SK-N-SH (cell line): ENCODE data around the gene CCDC27. TPM values are rescaled to one million over a fixed set of nuclear protein-coding genes. Genes with fewer than 3 reads are reported as not detected.
A peak's percentile ranks its signal among the peaks of the same experiment; 100 is the strongest.

Source experiments
- CTCF ChIA-PET: fragments of 300-600, 350-600 bp; formaldehyde crosslinking; extraction: SDS; loops from one replicate; lab custom pipeline; 2021; lab: Yijun Ruan, JAX
- POLR2A ChIA-PET: fragments of 350-600 bp; sonication (Branson Sonifier 250); formaldehyde crosslinking; extraction: SDS; loops from one replicate; lab custom pipeline; 2020; ENCODE audit warnings: antibody characterized with exemption, inconsistent platforms; lab: Yijun Ruan, JAX
- DNase-seq: peaks from one replicate; pipeline ENCODE4 v3.0.0; 2012
- H2AFZ ChIP-seq: fragments of 200-600 bp; sonication (generic); 2 replicates; pipeline ENCODE4 v1.8.1; 2016; ENCODE audit warnings: antibody characterized with exemption, mild to moderate bottlenecking, low read depth
- H3F3A ChIP-seq: fragments of 200-600 bp; sonication (generic); replicated peaks from 2 replicates; pipeline ENCODE3; 2016; ENCODE audit warnings: antibody characterized with exemption, mild to moderate bottlenecking; ENCODE audit not compliant: insufficient read depth
- H3K27ac ChIP-seq, 2 experiments: fragments of 200-500 bp in 1 of 2; fragments of 200-600 bp in 1 of 2; sonication (Bioruptor generic) in 1 of 2; sonication (generic), shearing (Covaris generic) in 1 of 2; 2 replicates each; pipeline versions ENCODE4 v1.5.1 to v1.6.1; 2014 to 2016; ENCODE audit warnings: low read depth in 2 of 2, inconsistent platforms in 1 of 2, low read length in 1 of 2, mild to moderate bottlenecking in 1 of 2, mixed read lengths in 1 of 2
- H3K27me3 ChIP-seq: fragments of 200-600 bp; sonication (generic), shearing (Covaris generic); 2 replicates; pipeline ENCODE4 v1.6.1; 2016; ENCODE audit warnings: mixed run types; ENCODE audit not compliant: insufficient read depth
- H3K36me3 ChIP-seq, 2 experiments: fragments of 200-500 bp in 1 of 2; fragments of 200-600 bp in 1 of 2; sonication (Bioruptor generic) in 1 of 2; sonication (generic) in 1 of 2; replicated peaks in 1 of 2; 2 replicates each; pipeline versions ENCODE3 to v1.5.1; 2014 to 2016; ENCODE audit warnings: low read length in 1 of 2, mild to moderate bottlenecking in 1 of 2; ENCODE audit not compliant: insufficient read depth in 2 of 2, control insufficient read depth in 1 of 2
- H3K4me1 ChIP-seq, 2 experiments: fragments of 200-500 bp in 1 of 2; fragments of 200-600 bp in 1 of 2; sonication (Bioruptor generic) in 1 of 2; sonication (generic), shearing (Covaris generic) in 1 of 2; 2 replicates each; pipeline versions ENCODE4 v1.5.1 to v1.6.1; 2014 to 2016; ENCODE audit warnings: low read depth in 1 of 2, low read length in 1 of 2, mixed run types in 1 of 2; ENCODE audit not compliant: insufficient read depth in 2 of 2, control insufficient read depth in 1 of 2
- H3K4me2 ChIP-seq: fragments of 200-600 bp; sonication (generic), shearing (Covaris generic); 2 replicates; pipeline ENCODE4 v1.6.1; 2017; ENCODE audit warnings: mixed run types
- H3K4me3 ChIP-seq, 2 experiments: fragments of 200-500 bp in 1 of 2; fragments of 200-600 bp in 1 of 2; sonication (Bioruptor generic) in 1 of 2; sonication (generic), shearing (Covaris generic) in 1 of 2; 2 replicates each; pipeline versions ENCODE4 v1.5.1 to v1.8.1; 2014 to 2016; ENCODE audit warnings: low read depth in 2 of 2, inconsistent platforms in 1 of 2, low read length in 1 of 2, mild to moderate bottlenecking in 1 of 2, mixed read lengths in 1 of 2, moderate library complexity in 1 of 2
- H3K79me2 ChIP-seq: fragments of 200-600 bp; sonication (generic); 2 replicates; pipeline ENCODE4 v1.8.1; 2017; ENCODE audit warnings: mild to moderate bottlenecking; ENCODE audit not compliant: insufficient read depth
- H3K9ac ChIP-seq: fragments of 200-600 bp; sonication (generic); 2 replicates; pipeline ENCODE4 v1.6.1; 2017; ENCODE audit warnings: mixed run types
- H3K9me2 ChIP-seq: fragments of 200-600 bp; sonication (generic); 2 replicates; pipeline ENCODE4 v1.6.1; 2017; ENCODE audit warnings: mixed run types
- H3K9me3 ChIP-seq: fragments of 200-600 bp; sonication (generic); 2 replicates; pipeline ENCODE4 v1.6.1; 2017; ENCODE audit warnings: mixed run types, mild to moderate bottlenecking, moderate library complexity
- H4K20me1 ChIP-seq: fragments of 200-600 bp; sonication (generic); 2 replicates; pipeline ENCODE4 v1.6.1; 2017; ENCODE audit warnings: mild to moderate bottlenecking, mixed run types; ENCODE audit not compliant: insufficient read depth
- EP300 ChIP-seq, 2 experiments: IDR thresholded peaks; 2 replicates each; pipeline versions ENCODE4 v1.4.0 to v1.6.1; 2012; ENCODE audit warnings: borderline replicate concordance in 1 of 2, low read depth in 1 of 2, low read length in 1 of 2
- FOXM1 ChIP-seq: IDR thresholded peaks from 2 replicates; pipeline ENCODE4 v1.4.0; 2012; ENCODE audit warnings: low read depth, mild to moderate bottlenecking
- GABPA ChIP-seq: IDR thresholded peaks from 2 replicates; pipeline ENCODE4 v1.4.0; 2012; ENCODE audit warnings: low read depth, mild to moderate bottlenecking
- GATA2 ChIP-seq: sonication (generic); formaldehyde crosslinking; IDR thresholded peaks from 2 replicates; pipeline ENCODE4 v1.5.0; 2020; ENCODE audit warnings: mild to moderate bottlenecking, missing genetic modification reagents
- JUND ChIP-seq: IDR thresholded peaks from 2 replicates; pipeline ENCODE4 v1.4.0; 2012
- MEF2A ChIP-seq: IDR thresholded peaks from 2 replicates; pipeline ENCODE4 v1.4.0; 2012; ENCODE audit warnings: low read depth, borderline replicate concordance
- MXI1 ChIP-seq: IDR thresholded peaks from 2 replicates; pipeline ENCODE4 v1.6.1; 2012; ENCODE audit warnings: mild to moderate bottlenecking, low read depth, low read length, improper control_type of control experiment
- NFIC ChIP-seq: IDR thresholded peaks from 2 replicates; pipeline ENCODE4 v1.4.0; 2012; ENCODE audit warnings: borderline replicate concordance
- RFX5 ChIP-seq: IDR thresholded peaks from 2 replicates; pipeline ENCODE4 v1.6.1; 2012; ENCODE audit warnings: mild to moderate bottlenecking, improper control_type of control experiment, low read length
- SMC3 ChIP-seq: IDR thresholded peaks from 2 replicates; pipeline ENCODE4 v1.6.1; 2012; ENCODE audit warnings: low read depth, low read length, improper control_type of control experiment
- WGBS: methylation state at CpG from one replicate; pipeline ENCODE4 v1.1.6; 2017; ENCODE audit warnings: low lambda C conversion rate; 5-methylcytosine and 5-hydroxymethylcytosine counted together
- polyA plus RNA-seq, 3 experiments: library from polyadenylated mRNA; depleted of rRNA; stranded (reverse); fragments of >200 nt; gene quantifications; 2 replicates each; pipeline ENCODE4 v1.2.3, GENCODE V29; 2012
- TF ChIP-seq, protein P1 (sequence below): IDR thresholded peaks from 2 replicates; pipeline ENCODE4 v1.4.0; 2012; ENCODE audit warnings: low read depth, borderline replicate concordance
- TF ChIP-seq, protein P2 (sequence below): IDR thresholded peaks from 2 replicates; pipeline ENCODE4; 2012

Gene CCDC27
- polyA plus RNA-seq, 1 of the 3 experiments (the other 2 are of a cell fraction), result not detected

DNA sequence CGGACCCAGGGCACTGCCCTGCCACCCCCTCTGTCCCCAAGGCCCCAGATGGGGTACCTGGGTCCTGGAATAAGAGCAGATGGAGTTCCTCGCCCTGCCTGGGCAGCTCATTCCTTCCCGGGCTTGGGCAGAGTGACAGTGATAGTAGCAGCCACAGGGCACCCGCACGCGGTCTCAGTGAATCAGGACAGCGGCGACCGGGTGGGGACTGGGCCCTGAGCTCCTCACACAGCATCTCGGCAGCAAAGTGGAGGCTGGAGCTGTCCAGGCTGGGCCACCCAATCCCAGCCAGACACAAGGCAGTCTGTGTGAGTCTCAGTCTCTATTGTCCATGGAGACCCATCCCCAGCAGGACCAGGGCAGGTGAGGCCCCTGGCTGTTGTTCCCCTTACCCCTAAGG is 37.4 kb upstream of the CCDC27 start:
- Histone ChIP-seq H3K9me3 (no peaks in the 10 kb centered on the region), H4K20me1 (no peaks in the 10 kb centered on the region), H3K4me1 (peaks cover 0 to 99% of the 10 kb centered on the region in 2 experiments; a peak in 2 of 4 replicates), H3K27ac (peak overlapping the region in 1 of 2 experiments; percentile 28; a peak in 1 of 4 replicates), H2AFZ (no peak overlapping the region), H3K27me3 (no peaks in the 10 kb centered on the region), H3K4me3 (no peak overlapping the region), H3K9me2 (no peaks in the 10 kb centered on the region), H3K4me2 (no peak overlapping the region)
- CTCF ChIA-PET, result interaction anchor here (1.3 to 16.2 kb wide), 3 partner anchors 8 to 262 kb away, joined by 3 to 369 read pairs (median 85); no protein-coding TSS in a partner anchor
- POLR2A ChIA-PET, result interaction anchor here (1.0 kb wide), 1 partner anchor 12 kb away, joined by 3 read pairs; no protein-coding TSS in a partner anchor
- no peak for DNase-seq
- TF ChIP-seq SMC3, result no peak
- no peak for TF ChIP-seq FOXM1
- TF ChIP-seq, protein P1, sequence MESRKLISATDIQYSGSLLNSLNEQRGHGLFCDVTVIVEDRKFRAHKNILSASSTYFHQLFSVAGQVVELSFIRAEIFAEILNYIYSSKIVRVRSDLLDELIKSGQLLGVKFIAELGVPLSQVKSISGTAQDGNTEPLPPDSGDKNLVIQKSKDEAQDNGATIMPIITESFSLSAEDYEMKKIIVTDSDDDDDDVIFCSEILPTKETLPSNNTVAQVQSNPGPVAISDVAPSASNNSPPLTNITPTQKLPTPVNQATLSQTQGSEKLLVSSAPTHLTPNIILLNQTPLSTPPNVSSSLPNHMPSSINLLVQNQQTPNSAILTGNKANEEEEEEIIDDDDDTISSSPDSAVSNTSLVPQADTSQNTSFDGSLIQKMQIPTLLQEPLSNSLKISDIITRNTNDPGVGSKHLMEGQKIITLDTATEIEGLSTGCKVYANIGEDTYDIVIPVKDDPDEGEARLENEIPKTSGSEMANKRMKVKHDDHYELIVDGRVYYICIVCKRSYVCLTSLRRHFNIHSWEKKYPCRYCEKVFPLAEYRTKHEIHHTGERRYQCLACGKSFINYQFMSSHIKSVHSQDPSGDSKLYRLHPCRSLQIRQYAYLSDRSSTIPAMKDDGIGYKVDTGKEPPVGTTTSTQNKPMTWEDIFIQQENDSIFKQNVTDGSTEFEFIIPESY, result no peak
- TF ChIP-seq RFX5, result no peak
- TF ChIP-seq JUND, result no peak
- TF ChIP-seq GATA2 (CRISPR knock-in tag), result no peak
- no peak for TF ChIP-seq MXI1
- no peak for TF ChIP-seq EP300 (IDR thresholded peaks at IDR 0.05; ENCODE audit: borderline replicate concordance in 1 of 2, low read depth in 1 of 2, low read length in 1 of 2)
- TF ChIP-seq MEF2A, result no peak
- no peak for TF ChIP-seq GABPA
- no peak for TF ChIP-seq NFIC
- TF ChIP-seq, all 33 proteins: peak for 0
- Histone ChIP-seq H3K36me3 (no peaks in the 10 kb centered on the region), H3K9ac (no peak overlapping the region), H3F3A (no peaks in the 10 kb centered on the region), H3K79me2 (no peaks in the 10 kb centered on the region)
- no CpG with 5 or more reads among the region's 10 CpGs for WGBS

DNA sequence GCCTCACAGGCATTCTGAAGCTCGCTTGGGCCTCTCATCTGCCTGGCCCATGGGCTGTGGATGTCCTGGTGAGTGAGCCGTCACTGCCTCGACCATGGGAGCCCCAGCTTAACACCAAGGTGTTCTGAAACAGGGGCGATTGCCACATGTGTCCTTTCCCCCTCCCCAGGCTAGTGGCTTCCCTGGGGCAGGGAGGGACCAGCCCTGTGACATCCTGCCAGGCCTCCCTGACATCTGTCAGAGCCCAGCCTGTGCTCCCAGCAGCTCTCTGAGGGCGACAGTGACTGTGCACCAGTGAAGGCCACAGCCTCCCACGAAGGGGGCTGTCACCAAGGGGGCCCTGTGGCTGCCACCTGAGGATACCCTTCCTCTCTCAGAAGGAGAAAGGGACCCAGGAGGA is 35.9 kb upstream of the CCDC27 start:
- H3K79me2 ChIP-seq, result no peaks in the 10 kb centered on the region
- CTCF ChIA-PET, result interaction anchor here (0.9 to 16.2 kb wide), 5 partner anchors 6 to 263 kb away, joined by 3 to 369 read pairs (median 5); partner anchors contain the start of gene TP73
- no peaks in the 10 kb centered on the region for H3K9me3 ChIP-seq
- no peaks in the 10 kb centered on the region for H4K20me1 ChIP-seq
- WGBS, result 48% methylated on average over 3 of the region's 6 CpGs
- POLR2A ChIA-PET, result interaction anchor here (1.7 kb wide), 1 partner anchor 80 kb away, joined by 4 read pairs; the partner anchor contains the start of gene LRRC47
- no peak overlapping the region for H2AFZ ChIP-seq
- no peak overlapping the region for H3K4me3 ChIP-seq
- H3K27me3 ChIP-seq, result no peaks in the 10 kb centered on the region
- no peak overlapping the region for H3K4me2 ChIP-seq
- H3F3A ChIP-seq, result no peaks in the 10 kb centered on the region
- peaks cover 0 to 100% of the 10 kb centered on the region in 2 experiments; a peak in 2 of 4 replicates for H3K4me1 ChIP-seq
- TF ChIP-seq EP300 (IDR thresholded peaks at IDR 0.05; ENCODE audit: borderline replicate concordance in 1 of 2, low read depth in 1 of 2, low read length in 1 of 2) (no peak), MXI1 (no peak), MEF2A (no peak)
- TF ChIP-seq, protein P1, result no peak
- TF ChIP-seq, protein P2, sequence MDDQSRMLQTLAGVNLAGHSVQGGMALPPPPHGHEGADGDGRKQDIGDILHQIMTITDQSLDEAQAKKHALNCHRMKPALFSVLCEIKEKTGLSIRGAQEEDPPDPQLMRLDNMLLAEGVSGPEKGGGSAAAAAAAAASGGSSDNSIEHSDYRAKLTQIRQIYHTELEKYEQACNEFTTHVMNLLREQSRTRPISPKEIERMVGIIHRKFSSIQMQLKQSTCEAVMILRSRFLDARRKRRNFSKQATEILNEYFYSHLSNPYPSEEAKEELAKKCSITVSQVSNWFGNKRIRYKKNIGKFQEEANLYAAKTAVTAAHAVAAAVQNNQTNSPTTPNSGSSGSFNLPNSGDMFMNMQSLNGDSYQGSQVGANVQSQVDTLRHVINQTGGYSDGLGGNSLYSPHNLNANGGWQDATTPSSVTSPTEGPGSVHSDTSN, result no peak
- peak; percentile 72 for DNase-seq
- H3K27ac ChIP-seq, result peak overlapping the region in 1 of 2 experiments; percentile 97; a peak in 2 of 4 replicates
- no peak overlapping the region for H3K9ac ChIP-seq
- H3K36me3 ChIP-seq, result no peaks in the 10 kb centered on the region
- no peaks in the 10 kb centered on the region for H3K9me2 ChIP-seq
